HG03135 (cell line): ENCODE measurements around the gene C19orf85.
"Not testable (repeated sequence)": the region's sequence is repeated elsewhere in the genome, so short reads cannot be mapped to it uniquely, and the experiment has no call there.

ENCODE experiments used
- ATAC-seq: cut with Tn5 transposase; IDR thresholded peaks from one replicate; pipeline ENCODE4 v1.9.1; 2021; ENCODE audit warnings: mild to moderate bottlenecking, moderate library complexity; ENCODE audit not compliant: unreplicated experiment

The C19orf85 gene

DNA sequence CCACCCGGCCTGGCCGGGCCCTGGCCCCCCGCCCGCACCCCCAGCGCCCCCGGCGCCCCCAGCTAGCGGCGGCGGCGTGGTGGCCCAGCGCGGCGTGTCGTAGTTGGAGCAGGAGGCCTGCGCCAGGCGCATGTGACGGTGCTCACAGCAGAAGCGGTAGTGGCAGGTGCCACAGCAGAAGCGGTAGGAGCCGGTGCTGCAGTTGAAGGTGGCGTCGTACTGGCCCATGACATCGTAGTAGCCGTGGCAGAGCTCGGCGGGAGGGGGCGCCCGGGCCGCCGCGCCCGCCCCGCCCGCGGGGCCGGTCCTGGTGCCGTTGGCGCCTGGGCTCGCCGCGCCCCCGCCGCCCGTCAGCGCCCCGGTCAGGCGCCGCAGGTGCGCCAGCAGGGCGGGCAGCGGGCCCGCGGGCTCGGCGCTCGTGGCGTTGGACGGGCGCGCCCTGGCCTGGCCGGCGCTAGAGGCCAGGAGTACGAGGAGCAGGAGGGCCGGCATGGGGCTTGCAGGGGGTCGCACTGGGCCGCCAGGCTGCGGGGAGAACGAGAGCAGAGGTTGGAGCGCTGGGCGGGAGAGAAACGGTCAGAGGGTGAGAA, 22.1 kb downstream of the C19orf85 start:
- ATAC-seq, result no peak

DNA sequence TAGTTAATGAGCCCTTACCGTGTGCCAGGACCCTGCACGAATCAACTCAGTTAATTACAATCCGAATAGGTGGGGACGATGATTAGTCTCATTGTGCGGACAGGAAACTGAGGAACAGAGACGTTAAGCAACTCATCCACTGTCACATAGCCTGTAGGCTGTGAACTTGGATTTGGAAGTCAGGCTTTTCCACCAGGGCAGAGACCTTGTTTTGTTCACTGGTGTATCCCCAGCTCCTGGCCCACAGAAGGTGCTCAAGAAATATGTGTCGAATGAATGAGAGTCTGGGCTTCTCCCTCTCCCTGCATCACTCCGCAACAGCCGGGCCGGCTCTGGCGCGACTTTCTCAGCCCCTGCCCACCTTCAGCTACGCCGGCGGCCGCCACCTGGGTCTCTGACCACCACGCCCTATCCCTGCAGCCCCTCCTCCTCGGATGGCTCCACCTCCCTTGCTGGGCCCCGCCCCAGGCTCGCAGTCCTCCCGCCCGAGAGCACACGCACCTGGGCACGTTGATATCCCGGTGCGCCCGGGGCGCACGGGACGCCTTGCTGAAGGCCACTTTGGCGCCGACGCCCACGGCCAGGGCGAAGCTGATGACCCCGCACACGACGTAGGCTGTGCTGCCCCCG, 22.7 kb downstream of the C19orf85 start:
- no peak for ATAC-seq

DNA sequence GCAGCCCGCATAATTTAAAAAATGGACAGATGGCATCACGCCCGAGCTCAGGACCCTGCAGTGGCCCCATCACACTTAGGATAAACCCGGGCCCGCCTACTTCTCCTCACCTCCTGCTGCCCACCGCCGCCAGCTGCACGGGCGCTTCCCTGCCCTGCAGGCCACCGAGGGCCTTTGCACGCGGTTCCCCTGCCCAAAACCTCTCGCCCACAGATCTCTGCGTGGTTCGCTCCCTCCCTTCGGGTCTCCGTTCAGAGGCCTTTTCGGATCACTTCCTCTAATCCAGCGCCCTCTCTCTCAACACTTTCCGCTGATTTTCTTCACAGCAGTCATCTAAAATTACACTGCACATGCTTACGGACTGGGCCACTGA, 23.2 kb downstream of the C19orf85 start:
- ATAC-seq, result no peak

DNA sequence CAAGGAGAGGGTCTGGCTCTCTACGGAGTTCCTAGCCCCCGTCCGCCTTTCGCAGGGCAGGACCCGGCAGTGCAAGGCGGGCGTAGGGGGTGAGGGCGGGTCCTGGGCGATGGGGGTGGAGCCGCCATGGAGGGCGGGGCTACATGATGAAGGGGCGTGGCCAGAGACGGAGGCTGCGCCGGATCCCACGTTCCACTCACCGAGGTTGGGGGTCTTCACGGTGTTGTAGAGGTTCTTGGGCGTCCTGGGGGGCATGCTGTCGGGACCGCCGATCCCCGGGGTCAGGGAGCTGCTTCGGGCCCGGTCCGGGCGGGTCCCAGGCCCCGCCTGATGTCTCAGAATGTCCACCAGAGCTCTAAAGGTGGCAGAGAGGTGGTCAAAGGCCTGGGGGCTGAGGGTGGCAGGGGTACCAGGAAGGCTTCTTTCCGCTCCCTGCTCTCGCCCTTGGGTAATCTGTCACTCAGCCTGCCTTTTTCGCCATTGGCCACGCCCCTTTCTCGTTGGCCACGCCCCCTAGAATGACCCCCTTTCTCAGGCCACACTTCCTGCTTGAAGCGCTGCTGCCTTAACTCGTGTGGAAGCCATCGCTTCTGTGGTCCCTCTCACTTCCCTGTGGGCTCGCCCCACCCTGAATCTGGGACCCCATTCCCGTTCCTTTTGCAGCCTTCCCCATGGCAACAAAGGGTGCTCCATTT, 24.0 kb downstream of the C19orf85 start:
- ATAC-seq, result no peak

DNA sequence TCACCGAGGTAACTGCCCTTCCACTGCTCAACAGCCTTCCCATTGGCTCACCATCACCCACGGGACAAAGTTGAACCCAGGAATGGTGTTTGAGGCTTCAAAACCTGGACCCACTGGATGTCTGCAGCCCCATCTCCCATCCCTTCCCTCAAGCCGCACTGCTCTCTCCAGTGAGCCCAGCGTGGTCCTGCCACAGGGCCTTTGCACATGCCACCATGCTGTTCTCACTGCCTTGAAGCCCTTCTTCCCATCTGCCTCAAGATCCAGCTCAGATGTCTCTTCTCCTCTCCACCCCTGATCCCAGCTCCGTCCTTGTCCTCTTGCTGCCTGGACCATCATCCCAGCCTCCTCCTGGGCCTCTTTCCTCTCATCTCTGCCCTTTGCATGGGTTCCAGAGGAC, 25.5 kb downstream of the C19orf85 start:
- no peak for ATAC-seq

DNA sequence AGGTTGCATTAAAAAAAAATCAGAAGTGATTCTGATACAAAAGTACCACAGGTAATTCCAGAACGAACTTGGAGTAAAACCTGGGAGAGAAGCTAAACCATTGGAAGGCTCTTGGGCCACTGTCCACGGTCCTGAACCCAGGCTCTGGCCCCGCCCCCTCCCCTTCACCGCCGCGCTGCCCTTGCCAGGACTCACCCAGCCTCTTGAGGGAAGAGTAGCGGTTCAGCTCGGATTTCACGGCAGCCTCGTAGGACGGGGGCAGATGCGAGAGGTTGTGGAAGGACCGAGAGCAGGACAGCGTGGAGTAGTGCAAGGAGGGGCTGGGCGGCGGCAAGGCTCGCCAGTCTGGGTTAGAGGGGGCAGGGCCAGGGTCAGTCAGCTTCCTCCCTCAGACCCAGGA, 27.1 kb downstream of the C19orf85 start:
- ATAC-seq, result no peak

DNA sequence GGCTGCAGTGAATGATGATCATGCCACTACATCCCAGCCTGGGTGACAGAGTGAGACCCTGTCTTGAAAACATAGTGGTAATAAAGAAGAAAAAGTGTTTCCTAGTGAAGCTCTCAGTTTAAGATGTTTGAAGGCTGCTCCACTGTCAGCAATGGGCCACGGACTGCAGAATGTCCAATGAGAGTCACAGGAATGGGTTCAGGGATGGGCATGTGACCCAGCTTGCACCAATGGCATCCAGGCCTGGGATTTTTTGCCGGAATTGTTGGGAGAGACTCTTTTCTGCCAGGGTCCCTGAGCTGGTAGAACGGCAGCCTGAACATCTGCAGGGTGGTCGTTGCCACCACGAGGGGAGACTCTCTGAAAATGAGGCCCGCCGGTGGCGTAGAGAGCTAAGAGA, 27.7 kb downstream of the C19orf85 start:
- no peak for ATAC-seq

DNA sequence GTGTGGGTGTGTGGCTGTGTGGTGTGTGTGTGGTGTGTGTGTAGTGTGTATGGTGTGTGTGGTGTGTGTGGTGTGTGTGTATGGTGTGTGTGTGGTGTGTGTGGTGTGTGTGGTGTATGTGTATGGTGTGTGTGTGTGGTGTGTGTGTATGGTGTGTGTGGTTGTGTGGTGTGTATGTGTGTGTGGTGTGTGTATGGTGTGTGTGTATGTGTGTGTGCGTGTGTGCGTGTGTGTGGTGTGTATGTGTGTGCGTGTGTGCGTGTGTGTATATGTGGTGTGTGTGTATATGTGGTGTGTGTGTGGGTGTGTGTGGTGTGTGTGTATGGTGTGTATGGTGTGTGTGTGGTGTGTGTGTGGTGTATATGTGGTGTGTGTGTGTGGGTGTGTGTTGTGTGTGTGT, 29.5 kb downstream of the C19orf85 start:
- ATAC-seq, result no peak

DNA sequence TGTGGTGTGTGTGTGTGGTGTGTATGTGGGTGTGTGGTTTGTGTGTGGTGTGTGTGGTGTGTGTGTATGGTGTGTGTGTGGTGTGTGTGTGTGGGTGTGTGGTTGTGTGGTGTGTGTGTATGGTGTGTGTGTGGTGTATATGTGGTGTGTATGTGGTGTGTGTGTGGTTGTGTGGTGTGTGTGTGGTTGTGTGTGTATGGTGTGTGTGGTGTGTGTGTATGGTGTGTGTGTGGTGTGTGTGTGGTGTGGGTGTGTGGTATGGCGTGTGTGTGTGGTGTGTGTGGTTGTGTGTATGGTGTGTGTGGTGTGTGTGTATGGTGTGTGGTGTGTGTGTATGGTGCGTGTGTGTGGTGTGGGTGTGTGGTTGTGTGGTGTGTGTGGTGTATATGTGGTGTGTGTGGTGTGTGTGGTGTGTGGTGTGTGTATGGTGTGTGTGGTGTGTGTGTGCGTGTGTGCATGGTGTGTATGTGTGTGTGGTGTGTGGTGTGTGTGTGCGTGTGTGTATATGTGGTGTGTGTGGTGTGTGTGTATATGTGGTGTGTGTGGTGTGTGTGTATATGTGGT, 30.1 kb downstream of the C19orf85 start:
- ATAC-seq, result no peak

DNA sequence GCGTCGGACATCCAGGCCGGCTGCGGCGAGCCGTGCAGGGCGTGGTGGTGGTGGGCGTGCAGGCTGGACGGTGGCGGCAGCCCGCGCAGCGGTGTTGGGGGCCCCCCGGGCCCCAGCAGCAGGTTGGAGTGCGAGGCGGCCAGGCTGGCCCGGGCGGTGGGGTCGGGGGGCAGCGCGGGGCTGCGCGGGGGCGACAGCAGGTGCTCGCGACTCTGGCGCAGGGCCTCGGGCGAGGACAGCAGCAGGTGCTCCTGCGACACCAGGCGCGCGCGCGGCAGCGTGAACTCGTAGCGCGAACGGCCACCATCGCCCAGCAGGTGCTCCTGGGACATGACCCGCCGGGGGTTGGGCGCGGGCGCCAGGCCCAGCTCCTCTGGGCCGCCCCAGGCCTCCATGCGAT, 31.3 kb downstream of the C19orf85 start:
- no peak for ATAC-seq

DNA sequence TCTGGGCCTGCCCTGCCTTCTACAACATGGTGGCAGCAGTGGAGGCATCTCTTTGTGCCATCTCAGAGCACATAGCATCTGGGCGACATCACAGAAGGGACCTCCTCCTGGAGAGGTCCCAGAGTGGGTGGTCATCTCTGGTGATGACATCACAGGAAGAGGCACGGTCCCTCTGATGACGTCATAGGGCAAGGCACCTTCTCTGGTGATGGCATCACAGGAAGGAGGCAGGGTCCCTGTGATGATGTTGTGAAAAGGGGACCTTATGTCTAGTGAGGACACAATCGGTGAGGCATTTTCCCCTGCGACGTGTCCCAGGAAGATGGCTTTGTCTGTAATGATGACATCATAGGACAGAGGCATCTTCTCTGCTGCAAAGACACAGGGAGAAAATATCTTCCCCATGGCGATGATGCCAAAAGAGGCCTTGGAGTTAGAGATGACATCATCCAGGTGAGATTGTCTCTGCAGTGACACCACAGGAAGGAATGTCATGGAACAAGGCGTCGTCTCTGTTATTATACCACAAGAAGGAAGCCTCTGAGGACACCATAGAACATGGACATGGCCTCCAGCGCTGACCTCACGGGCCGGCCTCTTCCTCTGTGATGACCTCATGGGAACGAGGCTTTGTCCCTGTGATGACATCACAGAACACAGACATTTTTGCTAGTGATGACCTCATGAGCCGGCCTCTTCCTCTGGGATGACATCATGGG, 32.2 kb downstream of the C19orf85 start:
- no peak for ATAC-seq

DNA sequence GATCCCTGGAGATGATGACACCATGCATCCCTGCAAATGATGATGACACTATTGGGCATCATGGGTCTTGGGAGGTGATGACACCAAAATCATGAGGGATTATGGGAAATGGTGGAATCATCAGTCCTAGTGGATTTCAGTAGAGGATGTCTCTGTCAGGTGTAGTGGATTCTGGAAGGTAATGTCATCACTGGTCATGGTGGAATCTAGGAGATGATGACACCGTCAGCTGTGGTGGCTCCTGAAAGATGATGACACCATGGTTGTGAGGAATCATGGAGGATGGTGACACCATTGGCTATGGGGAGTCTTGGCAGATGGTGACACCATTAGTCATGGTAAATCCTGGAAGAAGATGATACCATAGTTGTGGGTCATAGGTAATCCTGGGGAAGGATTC, 33.4 kb downstream of the C19orf85 start:
- ATAC-seq, result no peak

DNA sequence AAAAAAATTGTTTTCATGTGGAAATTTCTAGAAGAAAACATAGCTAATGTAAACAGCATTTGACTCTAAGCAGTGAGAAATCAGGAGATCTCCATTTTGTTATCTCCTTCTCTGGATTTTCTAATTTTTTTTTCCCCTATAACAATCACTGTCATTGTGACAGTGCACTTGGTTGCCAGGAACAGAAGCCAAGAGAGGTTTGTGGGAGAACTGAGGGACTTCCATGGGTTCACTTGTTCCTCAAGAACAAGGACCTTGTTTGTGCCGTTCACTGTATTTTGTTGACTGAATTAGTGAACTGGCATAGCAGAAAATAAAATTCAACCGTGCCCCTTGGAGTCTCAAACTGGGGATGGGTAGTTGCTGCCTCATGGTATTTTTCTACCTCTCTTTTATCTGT, 38.5 kb downstream of the C19orf85 start:
- ATAC-seq, result no peak

DNA sequence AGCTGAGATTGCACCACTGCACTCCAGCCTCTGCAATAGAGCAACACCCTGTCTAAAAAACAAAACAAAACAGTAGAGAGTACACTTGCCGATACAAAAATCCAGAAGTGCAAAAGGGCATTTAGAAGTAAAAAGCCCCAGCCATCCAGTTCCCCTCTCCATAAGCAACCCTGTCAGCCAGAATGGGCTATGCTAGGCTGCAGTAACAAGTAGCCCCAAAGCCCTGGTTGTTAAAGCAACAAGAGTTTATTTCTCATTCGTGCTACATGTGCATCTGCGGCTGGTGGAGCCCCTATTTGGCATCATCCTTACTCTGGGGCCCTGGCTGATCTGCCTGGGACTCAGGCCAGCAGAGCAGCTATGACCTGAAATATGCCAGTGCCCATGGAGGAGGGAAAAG, 40.0 kb downstream of the C19orf85 start:
- no peak for ATAC-seq

DNA sequence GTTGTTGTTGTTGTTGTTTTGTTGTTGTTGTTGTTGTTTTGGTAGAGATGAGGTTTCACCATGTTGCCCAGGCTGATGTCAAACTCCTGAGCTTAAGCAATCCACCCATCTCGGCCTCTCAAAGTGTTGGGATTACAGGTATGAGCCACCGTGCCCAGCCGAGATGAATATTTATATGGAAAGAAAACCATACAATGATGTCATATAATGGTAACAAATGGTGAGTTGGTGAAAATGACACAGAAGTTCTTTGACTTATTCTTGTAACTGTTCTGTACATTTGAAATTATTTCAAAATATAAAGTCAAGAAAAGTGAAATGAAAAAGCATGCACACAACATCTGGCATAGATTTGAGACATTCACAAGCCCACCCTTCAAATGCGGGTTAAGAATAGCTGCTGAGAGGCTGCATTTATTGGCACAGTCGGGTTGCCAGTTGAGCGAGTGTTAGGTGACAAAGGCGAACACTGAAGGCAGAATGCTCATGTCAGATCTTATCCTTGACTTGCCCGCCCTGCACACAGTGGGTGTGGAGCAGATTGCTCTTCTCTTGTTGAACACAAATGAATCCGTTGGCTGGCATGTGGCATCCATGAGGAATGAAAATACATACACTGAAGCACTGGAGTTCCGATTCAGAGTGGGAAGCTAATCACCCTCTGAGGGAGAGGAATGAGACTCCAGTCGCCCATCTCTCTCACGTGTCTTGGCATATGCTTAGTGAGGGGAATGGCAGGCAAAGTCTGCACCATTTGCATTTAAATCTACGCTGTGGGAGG, 41.1 kb downstream of the C19orf85 start:
- no peak for ATAC-seq

DNA sequence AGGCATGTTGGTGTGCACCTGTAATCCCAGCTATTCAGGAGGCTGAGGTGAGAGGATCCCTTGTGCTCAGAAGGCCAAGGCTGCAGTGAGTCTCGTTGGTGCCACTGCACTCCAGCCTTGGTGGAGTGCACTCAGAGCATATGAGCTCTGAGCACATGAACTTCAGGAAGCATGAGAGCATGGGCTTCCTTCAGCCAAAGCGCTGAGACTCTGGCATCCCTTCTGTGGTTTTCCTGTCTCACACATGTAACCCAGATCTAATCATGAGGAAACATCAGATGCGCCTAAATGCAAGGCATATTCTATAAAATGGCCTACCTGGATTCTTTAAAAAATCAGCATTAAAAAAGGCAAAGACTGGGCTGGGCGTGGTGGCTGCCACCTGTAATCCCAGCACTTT, 43.3 kb downstream of the C19orf85 start:
- not testable (repeated sequence) for ATAC-seq

DNA sequence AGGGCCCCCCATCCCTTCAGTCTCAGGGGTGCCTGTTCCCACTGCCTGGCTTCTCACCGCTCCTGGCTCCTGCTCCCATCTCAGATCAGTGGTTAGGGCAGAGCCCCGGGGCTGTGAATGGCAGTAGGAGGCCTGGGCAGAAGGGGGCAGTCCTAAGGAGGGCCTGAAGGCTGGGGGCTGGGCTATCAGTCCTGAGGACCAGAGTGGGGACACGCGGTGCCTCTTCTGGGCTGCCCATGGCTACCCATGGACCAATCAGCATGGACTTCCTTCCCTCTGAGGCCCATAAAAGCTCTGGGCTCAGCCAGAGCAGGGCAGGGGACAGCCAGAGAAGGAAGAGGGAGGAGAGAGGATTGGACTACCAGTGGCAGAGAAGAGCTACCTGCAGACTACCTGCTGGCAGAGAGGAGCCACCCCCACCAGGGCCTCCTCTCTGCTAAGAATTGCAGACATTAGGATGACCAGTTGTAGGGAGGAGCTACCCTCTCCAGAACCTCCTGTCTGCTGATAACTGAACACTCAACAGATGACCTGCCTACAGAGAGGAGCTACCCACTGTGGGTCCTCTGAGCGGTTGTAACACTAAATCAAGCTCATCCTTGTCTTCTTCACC, 44.8 kb downstream of the C19orf85 start:
- ATAC-seq, result no peak

DNA sequence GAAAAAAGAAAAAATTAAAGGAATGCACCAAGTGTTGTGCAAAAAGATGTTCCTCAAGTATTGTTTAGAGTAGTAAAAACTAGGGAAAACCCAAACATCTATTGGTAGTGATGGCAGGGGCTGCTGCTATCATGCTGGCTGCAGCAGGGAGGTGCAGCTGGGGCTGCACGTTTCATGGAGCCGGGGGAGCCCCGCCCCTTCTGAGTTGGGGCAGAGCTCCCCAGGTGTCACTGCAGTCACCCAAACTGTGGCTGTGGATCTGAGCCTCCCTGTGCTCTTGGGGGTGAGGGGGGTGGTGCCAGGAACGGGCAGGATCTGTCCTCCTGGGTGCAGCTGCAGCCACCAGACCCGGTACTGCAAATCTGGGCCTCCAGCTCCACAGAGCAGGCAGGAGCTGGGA, 45.4 kb downstream of the C19orf85 start:
- no peak for ATAC-seq

DNA sequence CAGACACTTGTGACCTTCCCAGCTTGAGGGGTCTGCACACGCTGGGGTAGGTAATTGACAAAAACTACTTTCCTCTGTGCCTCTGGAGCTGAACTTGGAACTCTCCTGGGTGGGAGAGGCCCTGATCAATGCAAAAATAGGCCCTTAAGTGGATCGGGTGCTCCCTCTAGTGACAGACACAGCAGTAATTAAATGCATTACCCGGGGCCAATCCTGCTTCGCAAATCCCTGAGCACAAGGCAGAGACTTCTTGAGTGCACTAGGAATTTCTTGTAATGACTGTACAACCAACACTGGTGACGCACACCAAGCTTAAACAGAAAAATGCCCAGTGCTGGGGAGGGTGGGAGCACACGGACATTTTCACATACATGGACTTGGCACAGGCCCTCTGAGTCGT, 46.4 kb downstream of the C19orf85 start:
- ATAC-seq, result no peak
